ENCODE measurements around the gene SERPINB7. TPM values are rescaled to one million over a fixed set of nuclear protein-coding genes. Genes with fewer than 3 reads are reported as not detected.

Gene SERPINB7
- polyA plus RNA-seq, 3 donors, result not detected

DNA sequence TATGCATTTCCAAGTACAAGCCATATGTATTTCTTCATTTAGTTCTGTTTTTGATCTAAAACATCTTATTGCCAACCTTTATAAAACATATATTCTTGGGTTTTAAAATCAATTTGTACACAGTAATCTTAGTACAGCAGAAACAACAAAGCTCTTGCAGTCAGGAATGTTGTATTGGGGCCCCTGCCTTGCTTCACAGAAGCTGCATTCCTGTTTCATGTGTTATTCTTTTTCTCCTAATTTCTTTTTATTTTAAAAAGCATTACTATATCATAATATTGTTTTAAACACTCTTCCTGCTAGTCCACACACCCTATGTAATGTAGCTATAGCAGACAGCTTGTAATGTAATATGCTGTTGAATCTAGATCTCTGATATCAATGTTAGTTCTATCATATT, 24.0 kb downstream of the SERPINB7 start:
- H2AFZ ChIP-seq (ENCODE audit: insufficient read depth, low read depth, low read length, poor library complexity, severe bottlenecking), result no peak overlapping the region
- Mint-ChIP-seq H3K27me3 (ENCODE audit: low read depth in 3 of 3) (peaks cover 1 to 6% (median 2%) of the 10 kb centered on the region in 3 donors), H3K36me3 (no peaks in the 10 kb centered on the region), H3K4me1 (no peaks in the 10 kb centered on the region), H3K4me3 (no peak overlapping the region), H3K27ac (no peak overlapping the region), H3K9me3 (peaks cover 0 to 2% (median 0%) of the 10 kb centered on the region in 7 donors)
- H3K27ac ChIP-seq (ENCODE audit: low read depth in 1 of 2, low read length in 2 of 2), result no peak overlapping the region
- H3K36me3 ChIP-seq (replicated peaks in 1 of 2; ENCODE audit: control insufficient read depth in 1 of 2, insufficient read depth in 2 of 2, low read length in 2 of 2), result no peaks in the 10 kb centered on the region
- no peak overlapping the region for H3K9ac ChIP-seq (ENCODE audit: insufficient read depth, low read length, poor library complexity, severe bottlenecking)
- no peaks in the 10 kb centered on the region for H3K79me2 ChIP-seq (ENCODE audit: insufficient read depth, low read length)
- H3K4me3 ChIP-seq (replicated peaks in 1 of 3; ENCODE audit: low read depth in 2 of 3, low read length in 3 of 3), result no peak overlapping the region
- intact Hi-C loops (cut with micrococcal nuclease), result no loop called here
- H3K4me1 ChIP-seq (ENCODE audit: control insufficient read depth in 1 of 2, insufficient read depth in 2 of 2, low read length in 2 of 2), result no peaks in the 10 kb centered on the region
- H3K27me3 ChIP-seq (ENCODE audit: control insufficient read depth in 2 of 2, insufficient read depth in 2 of 2, low read length in 2 of 2), result no peaks in the 10 kb centered on the region
- no peak overlapping the region for H3K4me2 ChIP-seq (replicated peaks; ENCODE audit: extremely low read depth, low read length, poor library complexity, severe bottlenecking)
- TF ChIP-seq, protein P1, sequence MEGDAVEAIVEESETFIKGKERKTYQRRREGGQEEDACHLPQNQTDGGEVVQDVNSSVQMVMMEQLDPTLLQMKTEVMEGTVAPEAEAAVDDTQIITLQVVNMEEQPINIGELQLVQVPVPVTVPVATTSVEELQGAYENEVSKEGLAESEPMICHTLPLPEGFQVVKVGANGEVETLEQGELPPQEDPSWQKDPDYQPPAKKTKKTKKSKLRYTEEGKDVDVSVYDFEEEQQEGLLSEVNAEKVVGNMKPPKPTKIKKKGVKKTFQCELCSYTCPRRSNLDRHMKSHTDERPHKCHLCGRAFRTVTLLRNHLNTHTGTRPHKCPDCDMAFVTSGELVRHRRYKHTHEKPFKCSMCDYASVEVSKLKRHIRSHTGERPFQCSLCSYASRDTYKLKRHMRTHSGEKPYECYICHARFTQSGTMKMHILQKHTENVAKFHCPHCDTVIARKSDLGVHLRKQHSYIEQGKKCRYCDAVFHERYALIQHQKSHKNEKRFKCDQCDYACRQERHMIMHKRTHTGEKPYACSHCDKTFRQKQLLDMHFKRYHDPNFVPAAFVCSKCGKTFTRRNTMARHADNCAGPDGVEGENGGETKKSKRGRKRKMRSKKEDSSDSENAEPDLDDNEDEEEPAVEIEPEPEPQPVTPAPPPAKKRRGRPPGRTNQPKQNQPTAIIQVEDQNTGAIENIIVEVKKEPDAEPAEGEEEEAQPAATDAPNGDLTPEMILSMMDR (IDR thresholded peaks at IDR 0.05), result no peak
- no peak for DNase-seq
- H4K20me1 ChIP-seq (ENCODE audit: insufficient read depth, low read length), result no peaks in the 10 kb centered on the region
- no peaks in the 10 kb centered on the region for H3K9me3 ChIP-seq (replicated peaks in 1 of 2; ENCODE audit: control insufficient read depth in 1 of 2, insufficient read depth in 1 of 2, low read length in 2 of 2)

DNA sequence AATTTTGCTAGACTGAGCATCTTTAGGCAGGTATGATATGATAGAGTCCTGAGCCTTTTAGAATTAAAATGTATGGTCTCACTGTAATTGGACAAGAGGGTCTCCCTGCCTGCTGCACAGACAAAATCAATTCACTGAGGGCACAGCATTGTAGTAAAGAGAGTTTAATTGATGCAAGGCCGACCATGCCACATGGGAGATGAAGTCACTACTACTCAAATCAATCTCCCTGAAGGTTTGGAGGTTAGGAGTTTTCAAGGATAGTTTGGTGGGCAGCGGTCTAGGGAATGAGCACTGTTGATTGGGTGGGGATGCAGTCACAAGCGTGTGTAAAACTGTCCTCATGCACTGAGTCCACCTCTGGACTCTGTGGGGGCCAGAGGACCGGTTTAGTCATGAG, 26.1 kb downstream of the SERPINB7 start:
- no peak overlapping the region for H3K4me3 Mint-ChIP-seq

More for the DNA sequence above, 26.1 kb downstream of the SERPINB7 start:
- no peak overlapping the region for H2AFZ ChIP-seq (ENCODE audit: insufficient read depth, low read depth, low read length, poor library complexity, severe bottlenecking)
- H3K4me1 ChIP-seq (ENCODE audit: control insufficient read depth in 1 of 2, insufficient read depth in 2 of 2, low read length in 2 of 2), result no peaks in the 10 kb centered on the region
- H3K27me3 ChIP-seq (ENCODE audit: control insufficient read depth in 2 of 2, insufficient read depth in 2 of 2, low read length in 2 of 2), result no peaks in the 10 kb centered on the region
- Mint-ChIP-seq H3K27me3 (ENCODE audit: low read depth in 3 of 3) (peaks cover 0 to 5% (median 0%) of the 10 kb centered on the region in 3 donors), H3K4me1 (no peaks in the 10 kb centered on the region), H3K36me3 (no peaks in the 10 kb centered on the region), H3K9me3 (peaks cover 0 to 1% (median 0%) of the 10 kb centered on the region in 7 donors), H3K27ac (no peak overlapping the region)
- intact Hi-C loops (cut with micrococcal nuclease), result no loop called here
- no peak overlapping the region for H3K4me3 ChIP-seq (replicated peaks in 1 of 3; ENCODE audit: low read depth in 2 of 3, low read length in 3 of 3)
- H3K9ac ChIP-seq (ENCODE audit: insufficient read depth, low read length, poor library complexity, severe bottlenecking), result no peak overlapping the region
- no peaks in the 10 kb centered on the region for H3K9me3 ChIP-seq (replicated peaks in 1 of 2; ENCODE audit: control insufficient read depth in 1 of 2, insufficient read depth in 1 of 2, low read length in 2 of 2)
- H3K36me3 ChIP-seq (replicated peaks in 1 of 2; ENCODE audit: control insufficient read depth in 1 of 2, insufficient read depth in 2 of 2, low read length in 2 of 2), result no peaks in the 10 kb centered on the region
- DNase-seq, result no peak
- TF ChIP-seq, protein P1 (IDR thresholded peaks at IDR 0.05), result no peak
- H3K4me2 ChIP-seq (replicated peaks; ENCODE audit: extremely low read depth, low read length, poor library complexity, severe bottlenecking), result no peak overlapping the region
- H4K20me1 ChIP-seq (ENCODE audit: insufficient read depth, low read length), result no peaks in the 10 kb centered on the region
- 100% methylated on average over 3 of the region's 4 CpGs for WGBS (ENCODE audit: insufficient coverage)
- no peaks in the 10 kb centered on the region for H3K79me2 ChIP-seq (ENCODE audit: insufficient read depth, low read length)
- H3K27ac ChIP-seq (ENCODE audit: low read depth in 1 of 2, low read length in 2 of 2), result no peak overlapping the region

Data from CD14-positive monocyte (primary cell).